Measurements from ENCODE around the gene DUSP8. TPM values are rescaled to one million over a fixed set of nuclear protein-coding genes. Genes with fewer than 3 reads are reported as not detected.

DUSP8 gene
- total RNA-seq, 2 experiments from 2014 or later: 1.3 to 2.8 TPM

- DNase-seq: peak; percentile 51
- CTCF ChIA-PET: interaction anchor here (2.1 kb wide), 1 partner anchor 9 kb away, joined by 13 read pairs; no protein-coding TSS in a partner anchor
- H3K4me1 Mint-ChIP-seq: no peaks in the 10 kb centered on the region
Measured at GRCh38 chr11:1564535-1565172, 7.4 kb downstream of the DUSP8 start.

GRCh38 chr11:1563697-1564534, 8.2 kb downstream of the DUSP8 start:
- DNase-seq (no peak), ATAC-seq (no peak)
- Mint-ChIP-seq H3K27me3 (no peaks in the 10 kb centered on the region), H3K36me3 (ENCODE audit: low read depth) (no peaks in the 10 kb centered on the region), H3K4me1 (no peaks in the 10 kb centered on the region), H3K9me3 (ENCODE audit: low read depth) (no peaks in the 10 kb centered on the region), H3K27ac (no peak overlapping the region), H3K4me3 (no peak overlapping the region)
- POLR2A ChIA-PET: no interaction called here
- CTCF ChIA-PET: interaction anchor here (1.7 to 2.1 kb wide), 2 partner anchors 10 to 11 kb away, joined by 4 to 13 read pairs; no protein-coding TSS in a partner anchor
- intact Hi-C loops (cut with DNase I, micrococcal nuclease): no loop called here

More at GRCh38 chr11:1564535-1565172, 7.4 kb downstream of the DUSP8 start:
- POLR2A ChIA-PET: no interaction called here
- ATAC-seq: peak; percentile 35
- intact Hi-C loops (cut with DNase I, micrococcal nuclease): no loop called here
- no peak overlapping the region for H3K27ac Mint-ChIP-seq
- no peak overlapping the region for H3K4me3 Mint-ChIP-seq
- no peaks in the 10 kb centered on the region for H3K27me3 Mint-ChIP-seq
- no peaks in the 10 kb centered on the region for H3K9me3 Mint-ChIP-seq (ENCODE audit: low read depth)
- H3K36me3 Mint-ChIP-seq (ENCODE audit: low read depth): no peaks in the 10 kb centered on the region

- H3K27ac Mint-ChIP-seq: no peak overlapping the region
- no peaks in the 10 kb centered on the region for H3K36me3 Mint-ChIP-seq (ENCODE audit: low read depth)
- intact Hi-C loops (cut with DNase I, micrococcal nuclease): no loop called here
- ATAC-seq: no peak
- POLR2A ChIA-PET: no interaction called here
- no peak overlapping the region for H3K4me3 Mint-ChIP-seq
- CTCF ChIA-PET: interaction anchor here (1.7 kb wide), 1 partner anchor 12 kb away, joined by 4 read pairs; no protein-coding TSS in a partner anchor
- no peak for DNase-seq
- no peaks in the 10 kb centered on the region for H3K4me1 Mint-ChIP-seq
- no peaks in the 10 kb centered on the region for H3K9me3 Mint-ChIP-seq (ENCODE audit: low read depth)
- H3K27me3 Mint-ChIP-seq: no peaks in the 10 kb centered on the region
Measured at GRCh38 chr11:1563149-1563638, 8.9 kb downstream of the DUSP8 start.

GRCh38 chr11:1562469-1563148, 9.5 kb downstream of the DUSP8 start:
- intact Hi-C loops (cut with DNase I, micrococcal nuclease): no loop called here

GRCh38 chr11:1561955-1562354, 10.1 kb downstream of the DUSP8 start:
- peaks cover 5% of the 10 kb centered on the region for H3K36me3 Mint-ChIP-seq (ENCODE audit: low read depth)
- DNase-seq: no peak
- H3K9me3 Mint-ChIP-seq (ENCODE audit: low read depth): no peaks in the 10 kb centered on the region
- no peaks in the 10 kb centered on the region for H3K27me3 Mint-ChIP-seq
- intact Hi-C loops (cut with DNase I, micrococcal nuclease): no loop called here
- H3K27ac Mint-ChIP-seq: no peak overlapping the region
- ChIA-PET CTCF (no interaction called here), POLR2A (no interaction called here)
- no peak for ATAC-seq
- H3K4me1 Mint-ChIP-seq: no peaks in the 10 kb centered on the region
- H3K4me3 Mint-ChIP-seq: no peak overlapping the region

More at GRCh38 chr11:1562469-1563148, 9.5 kb downstream of the DUSP8 start:
- no peak for DNase-seq
- POLR2A ChIA-PET: no interaction called here
- CTCF ChIA-PET: interaction anchor here (1.7 kb wide), 1 partner anchor 12 kb away, joined by 4 read pairs; no protein-coding TSS in a partner anchor
- Mint-ChIP-seq H3K9me3 (ENCODE audit: low read depth) (no peaks in the 10 kb centered on the region), H3K4me1 (no peaks in the 10 kb centered on the region), H3K27me3 (no peaks in the 10 kb centered on the region), H3K4me3 (no peak overlapping the region), H3K27ac (no peak overlapping the region), H3K36me3 (ENCODE audit: low read depth) (peaks cover 3% of the 10 kb centered on the region)
- ATAC-seq: no peak

GRCh38 chr11:1561266-1561665, 10.8 kb downstream of the DUSP8 start:
- CTCF ChIA-PET: no interaction called here
- Mint-ChIP-seq H3K36me3 (ENCODE audit: low read depth) (peaks cover 5% of the 10 kb centered on the region), H3K4me1 (no peaks in the 10 kb centered on the region), H3K27ac (no peak overlapping the region), H3K4me3 (no peak overlapping the region), H3K9me3 (ENCODE audit: low read depth) (no peaks in the 10 kb centered on the region), H3K27me3 (no peaks in the 10 kb centered on the region)
- POLR2A ChIA-PET: no interaction called here
- DNase-seq (no peak), ATAC-seq (no peak)
- intact Hi-C loops (cut with DNase I, micrococcal nuclease): no loop called here

- Mint-ChIP-seq H3K9me3 (ENCODE audit: low read depth) (no peaks in the 10 kb centered on the region), H3K27me3 (no peaks in the 10 kb centered on the region), H3K4me1 (no peaks in the 10 kb centered on the region), H3K4me3 (no peak overlapping the region), H3K27ac (no peak overlapping the region), H3K36me3 (ENCODE audit: low read depth) (peaks cover 5% of the 10 kb centered on the region)
- DNase-seq (no peak), ATAC-seq (no peak)
- ChIA-PET POLR2A (interaction anchor here (0.5 kb wide), 1 partner anchor 227 kb away, joined by 4 read pairs; no protein-coding TSS in a partner anchor), CTCF (no interaction called here)
- intact Hi-C loops (cut with DNase I, micrococcal nuclease): no loop called here
Measured at GRCh38 chr11:1560649-1561251, 11.3 kb downstream of the DUSP8 start.

GRCh38 chr11:1560002-1560648, 11.9 kb downstream of the DUSP8 start:
- CTCF ChIA-PET: interaction anchor here (0.6 kb wide), 1 partner anchor 14 kb away, joined by 3 read pairs; no protein-coding TSS in a partner anchor
- H3K9me3 Mint-ChIP-seq (ENCODE audit: low read depth): no peaks in the 10 kb centered on the region

GRCh38 chr11:1559111-1559951, 12.7 kb downstream of the DUSP8 start:
- peak; percentile 50 for DNase-seq
- H3K4me3 Mint-ChIP-seq: no peak overlapping the region
- no peaks in the 10 kb centered on the region for H3K27me3 Mint-ChIP-seq
- ChIA-PET CTCF (interaction anchor here (0.6 to 0.8 kb wide), 3 partner anchors 13 to 20 kb away, joined by 3 read pairs; no protein-coding TSS in a partner anchor), POLR2A (no interaction called here)
- H3K4me1 Mint-ChIP-seq: no peaks in the 10 kb centered on the region
- H3K9me3 Mint-ChIP-seq (ENCODE audit: low read depth): no peaks in the 10 kb centered on the region
- H3K36me3 Mint-ChIP-seq (ENCODE audit: low read depth): peaks cover 5% of the 10 kb centered on the region
- no peak overlapping the region for H3K27ac Mint-ChIP-seq
- intact Hi-C loops (cut with DNase I, micrococcal nuclease): no loop called here
- peak; percentile 55 for ATAC-seq

More at GRCh38 chr11:1560002-1560648, 11.9 kb downstream of the DUSP8 start:
- POLR2A ChIA-PET: interaction anchor here (0.5 kb wide), 1 partner anchor 226 kb away, joined by 4 read pairs; no protein-coding TSS in a partner anchor
- Mint-ChIP-seq H3K4me1 (no peaks in the 10 kb centered on the region), H3K27me3 (no peaks in the 10 kb centered on the region), H3K36me3 (ENCODE audit: low read depth) (peaks cover 5% of the 10 kb centered on the region), H3K27ac (no peak overlapping the region), H3K4me3 (no peak overlapping the region)
- intact Hi-C loops (cut with DNase I, micrococcal nuclease): no loop called here
- DNase-seq (no peak), ATAC-seq (no peak)

GRCh38 chr11:1558775-1559110, 13.3 kb downstream of the DUSP8 start:
- DNase-seq (no peak), ATAC-seq (no peak)
- no peak overlapping the region for H3K4me3 Mint-ChIP-seq
- intact Hi-C loops (cut with DNase I, micrococcal nuclease): no loop called here
- peaks cover 5% of the 10 kb centered on the region for H3K36me3 Mint-ChIP-seq (ENCODE audit: low read depth)
- no peaks in the 10 kb centered on the region for H3K4me1 Mint-ChIP-seq
- H3K27ac Mint-ChIP-seq: no peak overlapping the region
- ChIA-PET CTCF (interaction anchor here (0.8 kb wide), 1 partner anchor 16 kb away, joined by 3 read pairs; no protein-coding TSS in a partner anchor), POLR2A (no interaction called here)
- no peaks in the 10 kb centered on the region for H3K9me3 Mint-ChIP-seq (ENCODE audit: low read depth)
- H3K27me3 Mint-ChIP-seq: peaks cover under 1% of the 10 kb centered on the region
